Suppressor macrophage (primary cell): ENCODE measurements around the gene GFRA4.
A peak's percentile ranks its signal among the peaks of the same experiment; 100 is the strongest.
"Not testable (repeated sequence)": the region's sequence is repeated elsewhere in the genome, so short reads cannot be mapped to it uniquely, and the experiment has no call there.

Experiments
- DNase-seq, 4 experiments: peaks; one replicate each; pipeline ENCODE4 v3.0.0-alpha.2; 2020 to 2022

GFRA4 gene

GRCh38 chr20:3652676-3653596 lies 10.3 kb downstream of the GFRA4 start:
- peak; percentile 24 to 54 (median 38) for DNase-seq

DNA sequence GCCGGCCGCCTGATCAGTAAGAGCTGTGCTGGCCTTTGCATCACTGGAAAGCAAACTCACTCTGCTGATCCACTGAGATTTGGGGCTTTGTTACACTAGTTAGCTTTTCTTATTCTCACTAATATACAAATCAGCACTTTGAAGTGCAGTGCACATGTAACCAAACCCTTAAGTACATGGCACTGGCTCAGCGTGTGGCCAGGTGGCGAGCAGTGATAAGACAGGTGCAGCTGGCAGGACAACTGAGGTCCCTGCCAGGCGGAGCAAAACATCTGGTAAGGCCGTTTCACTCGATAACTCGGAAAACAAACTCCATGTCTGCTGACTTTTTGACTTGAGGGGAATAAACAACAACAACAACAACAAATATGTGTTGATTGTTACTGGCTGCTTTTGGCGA lies 11.0 kb downstream of the GFRA4 start:
- no peak for DNase-seq

GRCh38 chr20:3651204-3651962 lies 11.8 kb downstream of the GFRA4 start:
- peak in 3 of 4 experiments; percentile 32 to 55 (median 32) for DNase-seq

DNA sequence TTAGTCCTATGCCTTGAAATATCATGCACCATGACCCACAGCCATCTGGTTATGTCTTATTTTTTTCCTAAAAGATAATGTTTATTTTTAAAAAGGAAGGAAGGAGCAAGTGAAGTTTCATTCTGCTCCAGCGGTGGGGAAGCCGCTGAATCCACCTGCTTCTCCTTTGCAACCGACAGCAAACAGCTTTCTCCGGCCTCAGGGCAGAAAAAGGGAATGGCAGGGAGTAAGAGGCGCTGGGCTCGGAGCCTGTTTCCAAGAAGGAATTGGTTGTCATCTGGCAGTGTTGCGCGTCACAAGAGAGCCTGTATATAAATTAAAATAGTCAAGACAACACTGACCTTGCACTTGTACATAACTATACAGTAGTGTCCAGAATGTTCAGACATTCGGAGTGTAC lies 14.2 kb downstream of the GFRA4 start:
- DNase-seq = no peak

DNA sequence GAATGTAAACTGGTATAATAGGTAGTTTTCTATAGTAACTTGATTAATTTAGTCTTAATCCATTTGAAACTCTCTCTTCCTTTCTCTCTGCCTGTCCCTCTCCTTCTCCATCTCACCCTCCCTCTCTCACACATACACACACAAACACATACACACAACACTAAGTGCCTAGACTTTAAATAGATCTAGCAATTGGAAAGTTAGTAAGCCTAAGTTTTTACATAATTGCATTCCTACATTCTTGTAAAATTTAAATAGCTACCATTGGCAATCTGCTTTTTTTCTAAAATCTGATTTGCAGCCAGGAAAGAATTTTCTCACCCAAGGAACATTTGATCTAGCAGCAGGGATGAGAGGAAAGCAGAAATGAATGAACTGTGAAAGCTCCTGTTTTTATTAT lies 15.7 kb downstream of the GFRA4 start:
- no peak for DNase-seq

DNA sequence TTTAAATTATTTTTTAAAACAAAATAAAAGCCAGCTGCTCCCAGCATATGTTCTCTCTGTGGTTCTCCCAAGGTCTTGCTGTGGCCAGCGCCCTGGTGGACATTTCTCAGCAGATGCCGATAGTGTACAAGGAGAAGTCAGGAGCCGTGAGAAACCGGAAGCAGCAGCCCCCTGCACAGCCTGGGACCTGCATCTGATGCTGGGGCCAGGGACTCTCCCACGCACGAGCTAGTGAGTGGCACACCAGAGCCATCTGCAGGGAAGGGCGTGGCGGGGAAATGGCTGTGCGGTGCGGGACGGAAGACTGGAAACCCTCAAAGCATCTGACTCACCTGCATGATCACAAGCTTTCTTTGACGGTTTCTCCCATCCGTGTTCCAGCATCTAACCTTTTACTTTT lies 16.5 kb downstream of the GFRA4 start:
- DNase-seq = no peak

DNA sequence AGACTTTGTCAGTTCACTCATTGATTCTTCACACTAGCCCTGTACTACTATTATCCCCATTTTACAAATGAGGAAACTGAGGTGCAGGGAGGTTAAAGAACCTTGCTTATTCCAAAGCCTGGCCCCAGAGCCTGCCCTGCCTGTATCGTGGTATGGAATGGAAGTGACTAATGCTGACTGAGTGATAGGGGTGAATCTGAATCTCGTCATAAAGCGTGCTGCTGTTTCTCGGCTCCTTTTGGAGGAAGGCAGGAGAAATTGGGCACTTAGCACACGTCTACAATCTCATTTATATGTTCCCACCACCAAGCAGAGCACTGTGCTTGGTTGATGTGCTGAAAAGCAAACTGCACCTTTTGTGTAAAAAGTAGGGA lies 17.1 kb downstream of the GFRA4 start:
- DNase-seq = no peak

DNA sequence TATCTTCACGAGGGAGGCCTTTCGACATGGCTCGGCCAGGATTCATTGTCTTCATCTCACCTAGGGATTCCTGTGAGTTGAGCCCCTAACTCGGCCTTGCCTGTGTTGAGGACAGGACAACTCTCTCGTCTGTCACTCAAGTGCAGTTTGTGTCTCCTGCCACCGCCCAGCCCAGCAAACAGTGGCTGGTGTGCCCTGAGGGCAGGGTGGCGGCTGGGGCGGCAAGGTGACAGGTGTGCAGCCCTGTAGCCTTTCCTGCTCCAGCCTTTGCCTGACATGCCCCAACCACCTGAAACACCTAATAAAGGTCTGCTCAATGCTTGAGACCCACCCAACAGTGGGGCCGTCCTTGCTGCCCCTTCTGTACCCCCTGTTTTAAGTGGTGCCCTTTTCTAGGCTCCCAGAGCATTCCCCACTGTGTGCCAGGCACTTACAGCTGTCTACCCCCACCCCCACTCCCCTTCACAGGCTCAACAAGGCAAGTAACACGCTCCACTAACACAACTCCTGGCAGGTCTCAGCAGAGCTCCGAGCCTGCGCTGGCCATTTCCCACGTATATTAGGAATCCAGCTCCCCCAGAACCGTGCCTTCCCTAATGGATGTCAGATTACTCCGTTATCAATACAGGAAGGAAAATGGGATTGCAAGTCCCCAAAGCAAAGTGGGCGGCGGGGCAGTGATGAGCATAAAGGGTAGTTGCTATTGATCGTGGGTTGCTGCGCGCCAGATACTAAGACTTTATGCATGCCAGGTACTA lies 17.7 kb downstream of the GFRA4 start:
- DNase-seq = no peak

- DNase-seq = no peak
Observed at GRCh38 chr20:3640259-3640658, 22.9 kb downstream of the GFRA4 start.

- DNase-seq = no peak
Observed at GRCh38 chr20:3635346-3635745, 27.9 kb downstream of the GFRA4 start.

- DNase-seq = peak in 1 of 4 experiments; percentile 34
Observed at GRCh38 chr20:3633913-3634478, 29.2 kb downstream of the GFRA4 start.

- no peak for DNase-seq
Observed at GRCh38 chr20:3632311-3633004, 30.7 kb downstream of the GFRA4 start.

DNA sequence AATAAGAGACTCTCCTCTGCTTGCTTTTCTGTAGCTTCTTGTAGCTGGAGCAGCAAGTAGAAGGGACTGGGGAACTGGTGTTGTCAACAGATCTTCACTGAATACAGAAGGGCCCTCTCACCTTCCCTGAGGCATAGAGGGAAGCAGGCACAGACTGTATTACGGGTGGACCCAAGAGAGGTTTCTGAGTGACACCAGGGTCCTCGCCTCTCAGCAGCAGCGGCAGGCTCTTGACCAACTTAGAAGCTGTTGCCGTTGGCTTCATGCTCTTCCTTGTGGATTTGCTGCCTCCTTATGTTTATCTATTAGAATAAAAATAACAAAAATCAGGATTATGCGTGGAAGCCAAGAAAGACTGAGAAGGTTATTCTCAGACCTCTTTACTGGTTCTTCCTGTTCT lies 31.7 kb downstream of the GFRA4 start:
- DNase-seq = no peak

DNA sequence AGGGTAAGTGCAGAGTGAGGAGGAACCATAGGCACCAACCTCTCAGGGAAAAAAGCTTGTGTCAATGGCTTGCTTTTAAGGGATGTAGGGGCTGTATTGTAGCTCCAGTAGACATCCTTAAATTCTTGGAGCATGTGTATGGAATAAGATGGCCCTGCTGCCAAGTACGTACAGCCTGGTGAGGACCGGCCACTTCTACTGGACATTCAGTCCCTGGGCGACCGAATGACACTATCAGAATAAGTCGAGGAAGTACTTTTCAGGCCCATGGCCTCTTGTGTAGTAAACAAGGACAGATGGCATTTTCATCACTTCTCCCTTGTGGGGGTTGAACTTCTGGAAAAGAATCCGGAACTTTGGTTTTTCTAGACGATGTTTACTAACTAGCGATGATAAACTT lies 32.8 kb downstream of the GFRA4 start:
- DNase-seq = no peak

DNA sequence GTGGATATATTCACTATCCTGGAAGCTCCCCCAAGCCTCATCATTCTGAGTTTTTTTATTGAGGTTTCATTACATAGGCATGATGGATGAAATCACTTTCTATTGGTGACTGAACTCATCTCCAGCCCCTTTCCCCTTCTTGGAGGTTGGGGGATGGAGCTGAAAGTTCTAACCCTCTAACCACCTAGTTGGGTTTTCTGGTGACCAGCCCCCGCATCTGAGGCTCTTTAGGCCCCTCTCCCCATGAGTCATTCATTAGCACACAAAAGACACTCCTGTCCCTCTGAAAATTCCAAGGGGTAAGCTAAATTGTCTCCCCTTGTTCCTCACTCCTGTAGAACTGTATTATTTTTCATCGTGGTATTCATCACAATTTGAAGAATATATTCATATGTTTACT lies 33.3 kb downstream of the GFRA4 start:
- DNase-seq = no peak

DNA sequence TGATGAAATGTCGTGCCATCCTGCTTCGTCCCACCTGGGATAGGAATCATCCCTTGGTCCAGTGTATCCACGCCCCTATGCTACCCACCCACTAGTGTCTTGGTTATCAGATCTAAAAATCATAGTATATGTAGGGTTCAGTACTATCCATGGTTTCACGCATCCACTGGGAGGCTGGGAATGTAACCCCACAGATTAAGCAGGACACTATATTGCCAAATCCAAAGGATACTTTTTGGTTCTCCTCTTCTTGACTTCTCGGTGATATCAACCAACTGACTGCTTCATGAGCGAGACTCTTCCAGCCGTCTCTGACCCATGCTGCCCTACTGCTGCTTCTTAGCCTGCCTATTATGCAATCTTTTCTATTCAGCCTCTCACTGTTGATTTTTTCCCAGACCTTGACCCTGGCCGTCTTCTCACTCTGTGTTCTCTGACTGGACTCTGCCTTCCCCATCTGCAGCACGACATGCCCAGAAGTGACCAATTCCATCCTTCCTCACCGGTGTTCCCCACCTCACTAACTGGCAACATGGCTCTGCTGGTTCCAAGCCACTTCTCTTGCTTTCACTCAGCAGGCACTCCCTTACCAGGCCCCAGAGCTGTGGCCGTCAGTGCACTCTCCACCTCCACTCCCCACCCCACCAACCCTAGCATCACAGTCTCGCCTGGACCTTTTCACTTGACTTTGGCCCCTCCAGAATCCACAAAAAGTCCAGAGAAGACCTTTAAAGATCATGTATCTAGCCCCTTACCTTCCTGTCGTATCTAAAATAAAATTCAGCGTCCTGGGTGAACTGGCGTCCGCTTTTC lies 34.5 kb downstream of the GFRA4 start:
- no peak for DNase-seq

GRCh38 chr20:3627476-3627875 lies 35.7 kb downstream of the GFRA4 start:
- no peak for DNase-seq

- DNase-seq = no peak
Observed at GRCh38 chr20:3622406-3622805, 40.8 kb downstream of the GFRA4 start.

DNA sequence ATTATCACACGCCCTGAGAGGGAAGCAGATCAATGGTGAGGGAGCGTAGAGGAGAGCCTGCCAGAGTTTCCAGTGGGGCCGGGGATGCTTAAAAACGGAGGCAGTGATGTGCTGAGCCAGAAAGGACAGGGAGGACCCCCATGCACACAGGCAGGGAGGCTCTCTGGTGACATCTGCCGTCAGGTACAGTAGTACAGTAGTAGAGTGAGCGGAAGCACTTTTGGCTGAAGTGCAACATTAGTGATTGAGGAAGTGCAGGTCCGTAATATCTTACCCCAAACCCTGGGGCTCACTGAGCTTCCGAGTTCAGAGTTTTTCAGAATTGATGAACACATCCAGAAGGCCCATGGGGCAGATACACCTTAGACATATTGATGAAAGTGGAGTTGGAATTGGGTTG lies 42.1 kb downstream of the GFRA4 start:
- no peak for DNase-seq

GRCh38 chr20:3616250-3616649 lies 46.9 kb downstream of the GFRA4 start:
- peak in 1 of 4 experiments; percentile 4 for DNase-seq

DNA sequence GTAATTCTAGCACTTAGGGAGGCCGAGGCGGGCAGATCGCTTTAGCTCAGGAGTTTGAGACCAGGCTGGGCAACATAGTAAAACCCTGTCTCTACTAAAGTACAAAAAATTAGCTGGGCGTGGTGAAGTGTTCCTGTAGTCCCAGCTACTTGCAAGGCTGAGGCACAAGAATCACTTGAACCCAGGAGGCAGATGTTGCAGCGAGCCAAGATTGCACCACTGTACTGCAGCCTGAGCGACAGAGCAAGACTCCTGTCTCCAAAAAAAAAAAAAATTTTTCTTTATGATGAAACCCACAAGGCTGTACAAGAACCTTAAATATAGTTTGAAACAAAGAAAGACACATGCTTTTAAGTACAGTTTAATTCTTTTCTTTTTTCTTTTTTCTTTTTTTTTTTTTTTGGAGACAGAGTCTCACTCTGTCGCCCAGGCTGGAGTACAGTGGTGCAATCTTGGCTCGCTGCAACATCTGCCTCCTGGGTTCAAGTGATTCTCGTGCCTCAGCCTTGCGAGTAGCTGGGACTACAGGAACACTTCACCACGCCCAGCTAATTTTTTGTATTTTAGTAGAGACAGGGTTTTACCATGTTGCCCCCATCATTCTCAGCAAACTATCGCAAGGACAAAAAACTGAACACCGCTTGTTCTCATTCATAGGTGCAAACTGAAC lies 47.9 kb downstream of the GFRA4 start:
- DNase-seq = not testable (repeated sequence)
